Karpas-422 (cell line): ENCODE measurements around the gene LRRC4. TPM values are rescaled to one million over a fixed set of nuclear protein-coding genes. Genes with fewer than 3 reads are reported as not detected.

ENCODE experiments used
- DNase-seq: peaks from one replicate; pipeline ENCODE4 v3.0.0-alpha.2; 2015
- H2AFZ ChIP-seq: fragments of 200-600 bp; sonication (generic); 2 replicates; pipeline ENCODE4 v1.6.1; 2014; ENCODE audit warnings: antibody characterized with exemption, low read length, mixed read lengths
- H3K27ac ChIP-seq: fragments of 200-600 bp; sonication (generic); 2 replicates; pipeline ENCODE4 v1.5.1; 2014; ENCODE audit warnings: mild to moderate bottlenecking, low read length, moderate library complexity
- H3K27me3 ChIP-seq: fragments of 200-600 bp; sonication (generic); 2 replicates; pipeline ENCODE4 v1.6.1; 2014; ENCODE audit warnings: low read length, mixed read lengths
- H3K36me3 ChIP-seq: fragments of 200-600 bp; sonication (generic); 2 replicates; pipeline ENCODE4 v1.6.1; 2014; ENCODE audit warnings: low read length, mixed read lengths; ENCODE audit not compliant: insufficient read depth
- H3K4me1 ChIP-seq: fragments of 200-600 bp; sonication (generic); 2 replicates; pipeline ENCODE4 v1.6.1; 2014; ENCODE audit warnings: mild to moderate bottlenecking, low read length, mixed read lengths
- H3K4me2 ChIP-seq: fragments of 200-600 bp; sonication (generic); 2 replicates; pipeline ENCODE4 v1.6.1; 2014; ENCODE audit warnings: low read length, low read depth, mild to moderate bottlenecking; ENCODE audit not compliant: poor library complexity, severe bottlenecking
- H3K4me3 ChIP-seq: fragments of 200-600 bp; sonication (generic); 2 replicates; pipeline ENCODE4 v1.5.1; 2014; ENCODE audit warnings: mild to moderate bottlenecking, antibody characterized with exemption, low read length, mixed read lengths
- H3K79me2 ChIP-seq: fragments of 200-600 bp; sonication (generic); 2 replicates; pipeline ENCODE4 v1.6.1; 2014; ENCODE audit warnings: mild to moderate bottlenecking, low read length, mixed read lengths
- H3K9ac ChIP-seq: fragments of 200-600 bp; sonication (generic); 2 replicates; pipeline ENCODE4 v1.6.0; 2014; ENCODE audit warnings: low read length
- H3K9me2 ChIP-seq: fragments of 200-600 bp; sonication (generic), shearing (Covaris generic); replicated peaks from 2 replicates; pipeline ENCODE4 v1.6.0; 2014; ENCODE audit warnings: mild to moderate bottlenecking, low read length, moderate library complexity; ENCODE audit not compliant: insufficient read depth
- H3K9me3 ChIP-seq: fragments of 300-700, 200-600 bp; sonication (generic); 2 replicates; pipeline ENCODE4 v1.6.1; 2014; ENCODE audit warnings: low read length, mixed read lengths
- H4K20me1 ChIP-seq: fragments of 200-600 bp; sonication (generic); 2 replicates; pipeline ENCODE4 v1.6.1; 2014; ENCODE audit warnings: mild to moderate bottlenecking, antibody characterized with exemption, low read length, low read depth; ENCODE audit not compliant: insufficient read depth
- total RNA-seq: library from RNA; depleted of rRNA; stranded (reverse); fragments of >200 nt; shearing (Covaris generic); gene quantifications from 2 replicates; pipeline ENCODE4 v1.2.3, GENCODE V29; 2014; ENCODE audit warnings: low replicate concordance; rRNA removed

The LRRC4 gene
- total RNA-seq = 39.6 and 52.0 TPM in 2 replicates

- H3K9ac ChIP-seq = peak within 1 kb of the TSS; percentile 80
- peaks cover 28% of the 10 kb centered on the region for H4K20me1 ChIP-seq
- H3K36me3 ChIP-seq = peaks cover 12% of the 10 kb centered on the region
- peak within 1 kb of the TSS; percentile 83 for H3K27ac ChIP-seq
- peak; percentile 84 for DNase-seq
- no peaks in the 10 kb centered on the region for H3K9me3 ChIP-seq
- H3K4me1 ChIP-seq = peaks cover 83% of the 10 kb centered on the region
- H3K4me2 ChIP-seq = peak within 1 kb of the TSS; percentile 74
- H2AFZ ChIP-seq = no peak within 1 kb of the TSS
- H3K9me2 ChIP-seq = no peaks in the 10 kb centered on the region
- peak within 1 kb of the TSS; percentile 74 for H3K4me3 ChIP-seq
- H3K27me3 ChIP-seq = no peaks in the 10 kb centered on the region
- peaks cover 68% of the 10 kb centered on the region for H3K79me2 ChIP-seq
Observed at GRCh38 chr7:128030654-128031611, at the start of gene LRRC4. Gene LRRC4, minus strand, starts transcription at chr7:128031437. Its CDS starts 797 bp downstream, at chr7:128030640.

GRCh38 chr7:128080169-128080568, 48.9 kb upstream of the LRRC4 start:
- H3K9me3 ChIP-seq = no peaks in the 10 kb centered on the region
- H3K4me3 ChIP-seq = no peak overlapping the region
- H3K79me2 ChIP-seq = no peaks in the 10 kb centered on the region
- H3K27ac ChIP-seq = no peak overlapping the region
- H3K36me3 ChIP-seq = no peaks in the 10 kb centered on the region
- no peak overlapping the region for H3K9ac ChIP-seq
- no peak overlapping the region for H3K4me2 ChIP-seq
- H4K20me1 ChIP-seq = no peaks in the 10 kb centered on the region
- H3K4me1 ChIP-seq = no peaks in the 10 kb centered on the region
- H3K9me2 ChIP-seq = no peaks in the 10 kb centered on the region
- H2AFZ ChIP-seq = no peak overlapping the region
- DNase-seq = no peak
- H3K27me3 ChIP-seq = no peaks in the 10 kb centered on the region

- no peaks in the 10 kb centered on the region for H4K20me1 ChIP-seq
- no peaks in the 10 kb centered on the region for H3K36me3 ChIP-seq
- no peak overlapping the region for H2AFZ ChIP-seq
- no peaks in the 10 kb centered on the region for H3K27me3 ChIP-seq
- H3K4me2 ChIP-seq = no peak overlapping the region
- H3K9me3 ChIP-seq = no peaks in the 10 kb centered on the region
- H3K9ac ChIP-seq = no peak overlapping the region
- H3K27ac ChIP-seq = no peak overlapping the region
- H3K4me3 ChIP-seq = no peak overlapping the region
- no peaks in the 10 kb centered on the region for H3K9me2 ChIP-seq
- no peaks in the 10 kb centered on the region for H3K79me2 ChIP-seq
- DNase-seq = no peak
- no peaks in the 10 kb centered on the region for H3K4me1 ChIP-seq
Observed at GRCh38 chr7:128078309-128078708, 47.1 kb upstream of the LRRC4 start.

GRCh38 chr7:128076796-128077271, 45.6 kb upstream of the LRRC4 start:
- no peaks in the 10 kb centered on the region for H3K4me1 ChIP-seq
- no peaks in the 10 kb centered on the region for H3K36me3 ChIP-seq
- no peaks in the 10 kb centered on the region for H3K27me3 ChIP-seq
- no peak overlapping the region for H3K4me2 ChIP-seq
- no peak overlapping the region for H3K9ac ChIP-seq
- H3K4me3 ChIP-seq = no peak overlapping the region
- H3K79me2 ChIP-seq = no peaks in the 10 kb centered on the region
- H3K27ac ChIP-seq = no peak overlapping the region
- no peaks in the 10 kb centered on the region for H3K9me2 ChIP-seq
- no peaks in the 10 kb centered on the region for H3K9me3 ChIP-seq
- no peak for DNase-seq
- H2AFZ ChIP-seq = no peak overlapping the region
- H4K20me1 ChIP-seq = no peaks in the 10 kb centered on the region

GRCh38 chr7:128076196-128076795, 45.1 kb upstream of the LRRC4 start:
- no peak overlapping the region for H3K27ac ChIP-seq
- H3K36me3 ChIP-seq = no peaks in the 10 kb centered on the region
- no peaks in the 10 kb centered on the region for H4K20me1 ChIP-seq

GRCh38 chr7:128075242-128076095, 44.2 kb upstream of the LRRC4 start:
- Histone ChIP-seq H3K9ac (no peak overlapping the region), H3K4me1 (no peaks in the 10 kb centered on the region), H2AFZ (no peak overlapping the region), H3K27ac (no peak overlapping the region), H4K20me1 (no peaks in the 10 kb centered on the region), H3K36me3 (no peaks in the 10 kb centered on the region), H3K9me3 (no peaks in the 10 kb centered on the region), H3K4me3 (no peak overlapping the region), H3K4me2 (no peak overlapping the region), H3K79me2 (no peaks in the 10 kb centered on the region), H3K27me3 (no peaks in the 10 kb centered on the region), H3K9me2 (no peaks in the 10 kb centered on the region)
- no peak for DNase-seq

More at GRCh38 chr7:128076196-128076795, 45.1 kb upstream of the LRRC4 start:
- Histone ChIP-seq H3K27me3 (no peaks in the 10 kb centered on the region), H3K4me2 (no peak overlapping the region), H3K9me2 (no peaks in the 10 kb centered on the region), H2AFZ (no peak overlapping the region), H3K9ac (no peak overlapping the region), H3K4me3 (no peak overlapping the region), H3K4me1 (no peaks in the 10 kb centered on the region), H3K9me3 (no peaks in the 10 kb centered on the region), H3K79me2 (no peaks in the 10 kb centered on the region)
- DNase-seq = no peak

GRCh38 chr7:128074736-128075135, 43.5 kb upstream of the LRRC4 start:
- no peaks in the 10 kb centered on the region for H3K79me2 ChIP-seq
- no peak overlapping the region for H3K4me3 ChIP-seq
- H3K9ac ChIP-seq = no peak overlapping the region
- H3K4me2 ChIP-seq = no peak overlapping the region
- H3K9me3 ChIP-seq = no peaks in the 10 kb centered on the region
- H3K9me2 ChIP-seq = no peaks in the 10 kb centered on the region
- no peak overlapping the region for H3K27ac ChIP-seq
- no peaks in the 10 kb centered on the region for H3K36me3 ChIP-seq
- H2AFZ ChIP-seq = no peak overlapping the region
- no peaks in the 10 kb centered on the region for H3K27me3 ChIP-seq
- no peak for DNase-seq
- no peaks in the 10 kb centered on the region for H3K4me1 ChIP-seq
- no peaks in the 10 kb centered on the region for H4K20me1 ChIP-seq
